Measurements from ENCODE around the gene WDR5.

- TF ChIP-seq CTCF (conservative IDR thresholded peaks at IDR 0.05; ENCODE audit: low read depth, low read length) = no peak
- no peak for TF ChIP-seq EZH2 (IDR thresholded peaks at IDR 0.05; ENCODE audit: low read length, unreplicated experiment)
Observed at GRCh38 chr9:134193912-134194535, 58.1 kb downstream of the WDR5 start.
